Activated CD8-positive, alpha-beta memory T cell treated with anti-CD3 and anti-CD28 coated beads, Interleukin-2, amount 50 U/mL, for 4 hours (primary cell): ENCODE measurements around the gene GLUD1.
"Not testable (repeated sequence)": the region's sequence is repeated elsewhere in the genome, so short reads cannot be mapped to it uniquely, and the experiment has no call there.

Experiments used
- DNase-seq: peaks from one replicate; pipeline ENCODE4 v3.0.0-alpha.2; 2020

The GLUD1 gene

GRCh38 chr10:87038786-87039185 is 55.9 kb downstream of the GLUD1 start:
- no peak for DNase-seq

GRCh38 chr10:87038286-87038717 is 56.3 kb downstream of the GLUD1 start:
- DNase-seq: no peak

- no peak for DNase-seq
Observed at GRCh38 chr10:87036623-87037022, 58.0 kb downstream of the GLUD1 start.

- DNase-seq: no peak
Observed at GRCh38 chr10:87030912-87031635, 63.6 kb downstream of the GLUD1 start.

GRCh38 chr10:87030419-87030818 is 64.2 kb downstream of the GLUD1 start:
- not testable (repeated sequence) for DNase-seq

- DNase-seq: not testable (repeated sequence)
Observed at GRCh38 chr10:87026747-87027508, 67.7 kb downstream of the GLUD1 start.

GRCh38 chr10:87025285-87025958 is 69.2 kb downstream of the GLUD1 start:
- DNase-seq: not testable (repeated sequence)

GRCh38 chr10:87020056-87020455 is 74.6 kb downstream of the GLUD1 start, which contains the start of gene FAM25A:
TSS of gene FAM25A (plus strand) at chr10:87020294. CDS start at chr10:87020325, 31 bp downstream.
- not testable (repeated sequence) for DNase-seq

GRCh38 chr10:87019504-87019903 is 75.1 kb downstream of the GLUD1 start:
- not testable (repeated sequence) for DNase-seq

GRCh38 chr10:87019066-87019465 is 75.6 kb downstream of the GLUD1 start:
- DNase-seq: not testable (repeated sequence)

- not testable (repeated sequence) for DNase-seq
Observed at GRCh38 chr10:87018127-87018526, 76.5 kb downstream of the GLUD1 start.

GRCh38 chr10:87014986-87015716 is 79.5 kb downstream of the GLUD1 start:
- not testable (repeated sequence) for DNase-seq

GRCh38 chr10:87013528-87013927 is 81.1 kb downstream of the GLUD1 start:
- DNase-seq: not testable (repeated sequence)

- DNase-seq: not testable (repeated sequence)
Observed at GRCh38 chr10:87009134-87009696, 85.4 kb downstream of the GLUD1 start.

- not testable (repeated sequence) for DNase-seq
Observed at GRCh38 chr10:87008303-87008702, 86.3 kb downstream of the GLUD1 start.

GRCh38 chr10:87007674-87008073 is 87.0 kb downstream of the GLUD1 start:
- DNase-seq: not testable (repeated sequence)

GRCh38 chr10:87007124-87007523 is 87.5 kb downstream of the GLUD1 start:
- DNase-seq: not testable (repeated sequence)

GRCh38 chr10:87000491-87000890 is 94.2 kb downstream of the GLUD1 start:
- DNase-seq: no peak
